ENCODE results near the gene CDK5.

CDK5 gene

DNA sequence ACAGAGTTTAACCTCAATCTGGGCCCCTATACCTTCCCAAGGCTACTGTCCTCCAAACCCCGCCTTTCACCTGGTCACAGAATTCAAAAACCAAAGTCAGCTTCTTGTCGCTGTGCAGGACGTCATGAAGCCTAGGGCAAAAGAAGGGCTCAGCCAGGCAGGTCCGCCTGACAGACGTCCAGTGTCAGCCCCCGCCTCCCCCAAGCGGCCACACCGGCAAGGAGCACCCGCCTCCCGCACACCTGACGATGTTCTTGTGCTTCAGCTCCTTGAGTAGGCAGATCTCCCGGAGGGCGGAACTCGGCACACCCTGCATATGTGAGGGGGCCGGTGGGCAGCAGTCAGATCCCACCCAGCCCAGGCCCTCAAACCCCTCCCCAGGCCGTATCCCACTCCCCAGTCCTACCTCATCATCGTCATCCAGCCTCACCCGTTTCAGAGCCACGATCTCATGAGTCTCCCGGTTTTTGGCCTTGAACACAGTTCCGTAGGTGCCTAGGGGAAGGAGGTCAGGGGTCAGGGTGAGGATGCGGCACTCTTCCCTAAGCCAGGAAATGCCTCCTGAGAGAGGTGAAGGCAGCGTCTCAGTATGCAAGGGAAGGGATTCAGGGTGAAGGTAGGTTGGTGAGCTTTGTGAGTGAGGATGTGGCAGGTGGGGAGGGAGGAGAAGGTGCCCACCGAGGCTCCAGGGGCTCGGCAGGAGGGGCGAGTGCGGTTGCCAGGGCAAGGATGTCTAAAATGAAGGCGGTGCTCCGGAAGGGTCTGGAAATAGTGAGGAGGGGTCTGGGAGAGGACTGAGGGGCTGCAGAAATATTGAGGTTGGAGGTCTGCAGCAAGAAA, 811 bp downstream of the CDK5 start:
- DNase-seq (ENCODE audit: extremely low read depth, low read depth), result no peak
- peak overlapping the region; percentile 83 for H3K4me3 ChIP-seq (replicated peaks; ENCODE audit: low read depth, low read length)

DNA sequence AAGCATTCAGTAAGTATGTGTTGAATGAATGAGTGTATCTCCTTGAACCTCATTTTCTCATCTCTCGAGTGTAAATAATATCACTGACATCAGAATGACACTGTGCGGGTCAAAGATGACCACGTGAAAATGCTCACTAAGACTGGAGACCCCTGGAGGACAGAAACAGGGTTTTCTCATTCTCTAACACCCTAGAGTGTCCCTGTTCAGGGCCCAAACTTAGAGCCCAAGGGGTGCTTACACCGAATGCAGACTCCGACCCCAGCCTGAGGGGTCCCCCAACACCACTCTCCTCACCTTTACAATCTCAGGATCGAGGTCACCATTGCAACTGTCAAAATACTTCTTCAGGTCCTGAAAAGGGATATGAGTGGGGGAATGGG, 1.4 kb downstream of the CDK5 start:
- DNase-seq (ENCODE audit: extremely low read depth, low read depth), result no peak
- H3K4me3 ChIP-seq (replicated peaks; ENCODE audit: low read depth, low read length), result no peak overlapping the region

More for the DNA sequence above, 811 bp downstream of the CDK5 start:
- TF ChIP-seq, protein P1, sequence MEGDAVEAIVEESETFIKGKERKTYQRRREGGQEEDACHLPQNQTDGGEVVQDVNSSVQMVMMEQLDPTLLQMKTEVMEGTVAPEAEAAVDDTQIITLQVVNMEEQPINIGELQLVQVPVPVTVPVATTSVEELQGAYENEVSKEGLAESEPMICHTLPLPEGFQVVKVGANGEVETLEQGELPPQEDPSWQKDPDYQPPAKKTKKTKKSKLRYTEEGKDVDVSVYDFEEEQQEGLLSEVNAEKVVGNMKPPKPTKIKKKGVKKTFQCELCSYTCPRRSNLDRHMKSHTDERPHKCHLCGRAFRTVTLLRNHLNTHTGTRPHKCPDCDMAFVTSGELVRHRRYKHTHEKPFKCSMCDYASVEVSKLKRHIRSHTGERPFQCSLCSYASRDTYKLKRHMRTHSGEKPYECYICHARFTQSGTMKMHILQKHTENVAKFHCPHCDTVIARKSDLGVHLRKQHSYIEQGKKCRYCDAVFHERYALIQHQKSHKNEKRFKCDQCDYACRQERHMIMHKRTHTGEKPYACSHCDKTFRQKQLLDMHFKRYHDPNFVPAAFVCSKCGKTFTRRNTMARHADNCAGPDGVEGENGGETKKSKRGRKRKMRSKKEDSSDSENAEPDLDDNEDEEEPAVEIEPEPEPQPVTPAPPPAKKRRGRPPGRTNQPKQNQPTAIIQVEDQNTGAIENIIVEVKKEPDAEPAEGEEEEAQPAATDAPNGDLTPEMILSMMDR (IDR thresholded peaks at IDR 0.05; ENCODE audit: low read depth, low read length, missing control alignments), result no peak

GRCh38 chr7:151053751-151054150, 3.9 kb downstream of the CDK5 start:
- TF ChIP-seq, protein P1 (IDR thresholded peaks at IDR 0.05; ENCODE audit: low read depth, low read length, missing control alignments), result no peak
- H3K4me3 ChIP-seq (replicated peaks; ENCODE audit: low read depth, low read length), result no peak overlapping the region
- no peak for DNase-seq (ENCODE audit: extremely low read depth, low read depth)

More for the DNA sequence above, 1.4 kb downstream of the CDK5 start:
- TF ChIP-seq, protein P1 (IDR thresholded peaks at IDR 0.05; ENCODE audit: low read depth, low read length, missing control alignments), result no peak

GRCh38 chr7:151053096-151053495, 4.6 kb downstream of the CDK5 start:
- TF ChIP-seq, protein P1 (IDR thresholded peaks at IDR 0.05; ENCODE audit: low read depth, low read length, missing control alignments), result no peak
- DNase-seq (ENCODE audit: extremely low read depth, low read depth), result no peak
- H3K4me3 ChIP-seq (replicated peaks; ENCODE audit: low read depth, low read length), result no peak overlapping the region

DNA sequence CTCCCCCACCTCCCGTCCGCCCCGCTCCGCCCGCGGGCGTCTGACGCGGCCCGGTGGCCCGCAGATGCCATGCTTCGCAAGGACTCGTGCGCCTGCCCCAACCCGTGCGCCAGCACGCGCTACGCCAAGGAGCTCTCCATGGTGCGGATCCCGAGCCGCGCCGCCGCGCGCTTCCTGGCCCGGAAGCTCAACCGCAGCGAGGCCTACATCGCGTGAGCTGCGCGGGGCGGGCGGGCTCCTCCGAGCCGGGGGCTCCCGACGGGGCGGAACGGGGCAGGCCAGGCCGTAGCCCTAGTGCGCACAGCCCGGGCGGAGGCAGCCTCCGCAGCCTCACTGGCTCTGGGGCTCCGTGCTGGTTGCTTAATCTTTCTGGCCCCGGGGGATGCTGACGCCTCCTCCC, 6.6 kb downstream of the CDK5 start:
- H3K4me3 ChIP-seq (replicated peaks; ENCODE audit: low read depth, low read length), result no peak overlapping the region
- no peak for DNase-seq (ENCODE audit: extremely low read depth, low read depth)
- TF ChIP-seq, protein P1 (IDR thresholded peaks at IDR 0.05; ENCODE audit: low read depth, low read length, missing control alignments), result no peak

- TF ChIP-seq, protein P1 (IDR thresholded peaks at IDR 0.05; ENCODE audit: low read depth, low read length, missing control alignments), result no peak
- no peak overlapping the region for H3K4me3 ChIP-seq (replicated peaks; ENCODE audit: low read depth, low read length)
- no peak for DNase-seq (ENCODE audit: extremely low read depth, low read depth)
Measured at GRCh38 chr7:151048911-151049463, 8.7 kb downstream of the CDK5 start.

Data from HFF-Myc (cell line).